ENCODE measurements around the gene NAA15.

NAA15 gene

DNA sequence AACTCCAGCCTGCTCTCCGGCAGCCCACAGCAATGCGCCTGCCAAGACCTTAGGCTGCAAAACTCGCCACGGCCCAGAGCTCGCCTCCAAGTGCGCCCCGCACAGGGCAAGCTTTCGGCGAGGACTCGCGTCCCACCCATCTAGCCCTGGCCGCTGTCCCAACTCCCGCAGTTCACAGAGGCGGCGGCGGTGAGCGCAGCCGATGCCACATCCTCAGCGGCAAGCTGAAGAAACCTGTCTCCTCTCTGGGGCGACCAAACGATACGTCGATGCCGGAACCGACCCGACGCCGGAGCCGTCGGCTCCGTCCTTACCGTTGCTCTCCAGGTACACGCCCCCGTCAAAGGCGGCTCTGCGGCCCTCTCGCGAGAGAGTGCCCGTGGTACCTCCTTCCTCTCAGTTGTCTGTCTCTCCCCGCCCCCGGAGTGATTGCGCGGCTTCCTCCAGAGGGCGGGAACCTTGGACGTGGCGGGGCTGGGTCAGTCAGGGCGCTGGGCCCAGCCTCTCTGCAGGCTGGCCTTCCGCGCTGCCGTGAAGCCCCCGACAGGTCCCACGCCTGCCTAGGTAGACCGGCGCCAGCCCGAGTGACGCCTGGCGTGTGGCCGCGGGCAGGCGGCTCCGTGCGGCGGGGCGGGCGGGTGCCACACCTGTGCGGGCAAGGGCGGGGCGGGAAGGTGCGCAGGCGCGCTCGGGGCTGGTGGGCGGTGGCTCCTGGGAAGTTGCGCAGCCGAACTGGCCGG is 152.2 kb downstream of the NAA15 start:
- POLR2A ChIA-PET = interaction anchor here (0.6 to 1.6 kb wide), 5 partner anchors 8 to 439 kb away, joined by 3 to 5 read pairs (median 3); partner anchors contain the start of genes NOCT and SETD7
- H3K4me1 ChIP-seq (ENCODE audit: control insufficient read depth, insufficient read depth, low read length) = 0 out of 2 replicates have a peak, but pooled peaks cover 3% of the 10 kb centered on the region
- CTCF ChIA-PET = interaction anchor here (0.6 kb wide), 3 partner anchors 31 to 1512 kb away, joined by 3 read pairs; no protein-coding TSS in a partner anchor
- TF ChIP-seq, protein P1, sequence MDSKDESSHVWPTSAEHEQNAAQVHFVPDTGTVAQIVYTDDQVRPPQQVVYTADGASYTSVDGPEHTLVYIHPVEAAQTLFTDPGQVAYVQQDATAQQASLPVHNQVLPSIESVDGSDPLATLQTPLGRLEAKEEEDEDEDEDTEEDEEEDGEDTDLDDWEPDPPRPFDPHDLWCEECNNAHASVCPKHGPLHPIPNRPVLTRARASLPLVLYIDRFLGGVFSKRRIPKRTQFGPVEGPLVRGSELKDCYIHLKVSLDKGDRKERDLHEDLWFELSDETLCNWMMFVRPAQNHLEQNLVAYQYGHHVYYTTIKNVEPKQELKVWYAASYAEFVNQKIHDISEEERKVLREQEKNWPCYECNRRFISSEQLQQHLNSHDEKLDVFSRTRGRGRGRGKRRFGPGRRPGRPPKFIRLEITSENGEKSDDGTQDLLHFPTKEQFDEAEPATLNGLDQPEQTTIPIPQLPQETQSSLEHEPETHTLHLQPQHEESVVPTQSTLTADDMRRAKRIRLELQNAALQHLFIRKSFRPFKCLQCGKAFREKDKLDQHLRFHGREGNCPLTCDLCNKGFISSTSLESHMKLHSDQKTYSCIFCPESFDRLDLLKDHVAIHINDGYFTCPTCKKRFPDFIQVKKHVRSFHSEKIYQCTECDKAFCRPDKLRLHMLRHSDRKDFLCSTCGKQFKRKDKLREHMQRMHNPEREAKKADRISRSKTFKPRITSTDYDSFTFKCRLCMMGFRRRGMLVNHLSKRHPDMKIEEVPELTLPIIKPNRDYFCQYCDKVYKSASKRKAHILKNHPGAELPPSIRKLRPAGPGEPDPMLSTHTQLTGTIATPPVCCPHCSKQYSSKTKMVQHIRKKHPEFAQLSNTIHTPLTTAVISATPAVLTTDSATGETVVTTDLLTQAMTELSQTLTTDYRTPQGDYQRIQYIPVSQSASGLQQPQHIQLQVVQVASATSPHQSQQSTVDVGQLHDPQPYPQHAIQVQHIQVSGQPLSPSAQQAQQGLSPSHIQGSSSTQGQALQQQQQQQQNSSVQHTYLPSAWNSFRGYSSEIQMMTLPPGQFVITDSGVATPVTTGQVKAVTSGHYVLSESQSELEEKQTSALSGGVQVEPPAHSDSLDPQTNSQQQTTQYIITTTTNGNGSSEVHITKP (tag by site-specific recombination; IDR thresholded peaks at IDR 0.05) = peak; percentile 68
- TF ChIP-seq, protein P2, sequence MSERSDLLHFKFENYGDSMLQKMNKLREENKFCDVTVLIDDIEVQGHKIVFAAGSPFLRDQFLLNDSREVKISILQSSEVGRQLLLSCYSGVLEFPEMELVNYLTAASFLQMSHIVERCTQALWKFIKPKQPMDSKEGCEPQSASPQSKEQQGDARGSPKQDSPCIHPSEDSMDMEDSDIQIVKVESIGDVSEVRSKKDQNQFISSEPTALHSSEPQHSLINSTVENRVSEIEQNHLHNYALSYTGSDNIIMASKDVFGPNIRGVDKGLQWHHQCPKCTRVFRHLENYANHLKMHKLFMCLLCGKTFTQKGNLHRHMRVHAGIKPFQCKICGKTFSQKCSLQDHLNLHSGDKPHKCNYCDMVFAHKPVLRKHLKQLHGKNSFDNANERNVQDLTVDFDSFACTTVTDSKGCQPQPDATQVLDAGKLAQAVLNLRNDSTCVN (tag by site-specific recombination; optimal IDR thresholded peaks at IDR 0.05) = peak; percentile 90
- TF ChIP-seq ZNF596 (tag by site-specific recombination; IDR thresholded peaks at IDR 0.05) (no peak), MZF1 (tag by site-specific recombination; IDR thresholded peaks at IDR 0.05; ENCODE audit: borderline replicate concordance) (no peak), ZNF660 (tag by site-specific recombination; IDR thresholded peaks at IDR 0.05) (no peak), ZNF248 (tag by site-specific recombination; IDR thresholded peaks at IDR 0.05) (no peak), ZBTB7A (tag by site-specific recombination; IDR thresholded peaks at IDR 0.05; ENCODE audit: low read depth) (no peak; the same call in 1 of the 2 replicates), GLI2 (tag by site-specific recombination; IDR thresholded peaks at IDR 0.05; ENCODE audit: borderline replicate concordance, low read depth) (no peak), ZNF155 (tag by site-specific recombination; IDR thresholded peaks at IDR 0.05) (no peak), ZNF610 (tag by site-specific recombination; IDR thresholded peaks at IDR 0.05; ENCODE audit: borderline replicate concordance) (no peak), ZSCAN5A (tag by site-specific recombination; IDR thresholded peaks at IDR 0.05) (no peak), KLF10 (tag by site-specific recombination; IDR thresholded peaks at IDR 0.05) (peak; percentile 89), ZNF19 (tag by site-specific recombination; IDR thresholded peaks at IDR 0.05; ENCODE audit: low read depth) (no peak), KLF9 (tag by site-specific recombination; IDR thresholded peaks at IDR 0.05; ENCODE audit: low read depth) (peak; percentile 95), ZNF776 (tag by site-specific recombination; IDR thresholded peaks at IDR 0.05; ENCODE audit: borderline replicate concordance) (no peak), ZFP41 (tag by site-specific recombination; IDR thresholded peaks at IDR 0.05; ENCODE audit: borderline replicate concordance) (no peak), ZNF221 (tag by site-specific recombination; IDR thresholded peaks at IDR 0.05; ENCODE audit: borderline replicate concordance) (no peak), ZNF433 (tag by site-specific recombination; IDR thresholded peaks at IDR 0.05; ENCODE audit: low read depth) (no peak), KLF8 (tag by site-specific recombination; IDR thresholded peaks at IDR 0.05) (peak; percentile 87)
- TF ChIP-seq, protein P3, sequence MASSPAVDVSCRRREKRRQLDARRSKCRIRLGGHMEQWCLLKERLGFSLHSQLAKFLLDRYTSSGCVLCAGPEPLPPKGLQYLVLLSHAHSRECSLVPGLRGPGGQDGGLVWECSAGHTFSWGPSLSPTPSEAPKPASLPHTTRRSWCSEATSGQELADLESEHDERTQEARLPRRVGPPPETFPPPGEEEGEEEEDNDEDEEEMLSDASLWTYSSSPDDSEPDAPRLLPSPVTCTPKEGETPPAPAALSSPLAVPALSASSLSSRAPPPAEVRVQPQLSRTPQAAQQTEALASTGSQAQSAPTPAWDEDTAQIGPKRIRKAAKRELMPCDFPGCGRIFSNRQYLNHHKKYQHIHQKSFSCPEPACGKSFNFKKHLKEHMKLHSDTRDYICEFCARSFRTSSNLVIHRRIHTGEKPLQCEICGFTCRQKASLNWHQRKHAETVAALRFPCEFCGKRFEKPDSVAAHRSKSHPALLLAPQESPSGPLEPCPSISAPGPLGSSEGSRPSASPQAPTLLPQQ (tag by site-specific recombination; IDR thresholded peaks at IDR 0.05) = 0 out of 2 replicates have a peak, but pooled peaks have one; percentile 51
- TF ChIP-seq, protein P4, sequence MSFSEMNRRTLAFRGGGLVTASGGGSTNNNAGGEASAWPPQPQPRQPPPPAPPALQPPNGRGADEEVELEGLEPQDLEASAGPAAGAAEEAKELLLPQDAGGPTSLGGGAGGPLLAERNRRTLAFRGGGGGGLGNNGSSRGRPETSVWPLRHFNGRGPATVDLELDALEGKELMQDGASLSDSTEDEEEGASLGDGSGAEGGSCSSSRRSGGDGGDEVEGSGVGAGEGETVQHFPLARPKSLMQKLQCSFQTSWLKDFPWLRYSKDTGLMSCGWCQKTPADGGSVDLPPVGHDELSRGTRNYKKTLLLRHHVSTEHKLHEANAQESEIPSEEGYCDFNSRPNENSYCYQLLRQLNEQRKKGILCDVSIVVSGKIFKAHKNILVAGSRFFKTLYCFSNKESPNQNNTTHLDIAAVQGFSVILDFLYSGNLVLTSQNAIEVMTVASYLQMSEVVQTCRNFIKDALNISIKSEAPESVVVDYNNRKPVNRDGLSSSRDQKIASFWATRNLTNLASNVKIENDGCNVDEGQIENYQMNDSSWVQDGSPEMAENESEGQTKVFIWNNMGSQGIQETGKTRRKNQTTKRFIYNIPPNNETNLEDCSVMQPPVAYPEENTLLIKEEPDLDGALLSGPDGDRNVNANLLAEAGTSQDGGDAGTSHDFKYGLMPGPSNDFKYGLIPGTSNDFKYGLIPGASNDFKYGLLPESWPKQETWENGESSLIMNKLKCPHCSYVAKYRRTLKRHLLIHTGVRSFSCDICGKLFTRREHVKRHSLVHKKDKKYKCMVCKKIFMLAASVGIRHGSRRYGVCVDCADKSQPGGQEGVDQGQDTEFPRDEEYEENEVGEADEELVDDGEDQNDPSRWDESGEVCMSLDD (tag by site-specific recombination; IDR thresholded peaks at IDR 0.05) = no peak

More for the DNA sequence above, 152.2 kb downstream of the NAA15 start:
- Histone ChIP-seq H3K36me3 (ENCODE audit: control insufficient read depth in 2 of 2, insufficient read depth in 1 of 2, low read length in 2 of 2) (peaks cover 0 to 4% of the 10 kb centered on the region in 2 experiments; a peak in 1 of 3 replicates), H3K9me3 (ENCODE audit: control insufficient read depth, insufficient read depth, low read depth, low read length) (no peaks in the 10 kb centered on the region), H3K4me3 (ENCODE audit: low read depth, low read length) (peak overlapping the region; percentile 87), H3K27ac (ENCODE audit: extremely low read depth, low read depth, low read length) (peak overlapping the region; percentile 84)
